ENCODE results near the gene TPRG1L. TPM values are rescaled to one million over a fixed set of nuclear protein-coding genes. Genes with fewer than 3 reads are reported as not detected.

TPRG1L gene
- polyA plus RNA-seq, 1 donor from 2014 or later: 37.8 TPM

DNA sequence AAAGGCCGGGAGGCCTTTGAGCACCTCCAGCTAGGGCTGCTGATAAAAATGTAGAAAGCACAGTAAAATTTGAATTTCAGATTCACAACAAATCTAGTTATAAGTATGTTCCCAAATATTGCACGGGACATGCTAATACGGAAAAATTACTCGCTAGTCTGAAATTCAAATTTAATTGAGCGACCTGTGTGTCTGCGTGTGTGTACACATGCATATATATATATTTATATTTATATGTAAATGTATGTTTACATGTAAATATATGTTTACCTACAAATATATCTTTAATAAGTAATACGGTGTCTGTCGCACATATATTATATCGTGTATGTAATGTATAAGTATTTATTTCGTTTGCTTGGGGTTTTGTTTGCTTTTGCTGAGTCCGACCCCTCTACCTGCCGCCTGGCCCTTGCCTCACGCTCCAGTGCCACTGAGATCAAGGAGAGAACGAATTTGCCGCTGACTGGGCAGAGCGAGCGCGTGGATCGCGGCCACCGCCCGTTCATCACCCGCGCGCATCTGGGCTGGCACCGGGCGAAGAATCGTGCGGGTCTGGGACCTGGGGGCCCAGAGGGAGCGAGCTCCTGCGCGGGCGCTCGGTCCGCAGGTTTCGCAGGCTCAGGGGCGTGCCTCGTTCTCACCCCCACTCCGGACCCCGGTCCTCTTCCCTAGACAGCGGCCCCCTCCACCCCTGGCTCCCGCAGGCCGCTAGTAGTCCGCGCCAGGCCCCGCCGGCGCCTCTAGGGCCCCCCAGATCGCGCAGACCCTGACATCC lies 25.6 kb downstream of the TPRG1L start:
- Mint-ChIP-seq H3K27ac (peak overlapping the region; percentile 63 to 90 (median 89)), H3K36me3 (peaks cover 3% of the 10 kb centered on the region), H3K4me1 (peaks cover 17 to 43% (median 28%) of the 10 kb centered on the region in 3 donors), H3K4me3 (peak overlapping the region; percentile 84 to 98 (median 90)), H3K27me3 (peaks cover 31% of the 10 kb centered on the region), H3K9me3 (no peaks in the 10 kb centered on the region)

DNA sequence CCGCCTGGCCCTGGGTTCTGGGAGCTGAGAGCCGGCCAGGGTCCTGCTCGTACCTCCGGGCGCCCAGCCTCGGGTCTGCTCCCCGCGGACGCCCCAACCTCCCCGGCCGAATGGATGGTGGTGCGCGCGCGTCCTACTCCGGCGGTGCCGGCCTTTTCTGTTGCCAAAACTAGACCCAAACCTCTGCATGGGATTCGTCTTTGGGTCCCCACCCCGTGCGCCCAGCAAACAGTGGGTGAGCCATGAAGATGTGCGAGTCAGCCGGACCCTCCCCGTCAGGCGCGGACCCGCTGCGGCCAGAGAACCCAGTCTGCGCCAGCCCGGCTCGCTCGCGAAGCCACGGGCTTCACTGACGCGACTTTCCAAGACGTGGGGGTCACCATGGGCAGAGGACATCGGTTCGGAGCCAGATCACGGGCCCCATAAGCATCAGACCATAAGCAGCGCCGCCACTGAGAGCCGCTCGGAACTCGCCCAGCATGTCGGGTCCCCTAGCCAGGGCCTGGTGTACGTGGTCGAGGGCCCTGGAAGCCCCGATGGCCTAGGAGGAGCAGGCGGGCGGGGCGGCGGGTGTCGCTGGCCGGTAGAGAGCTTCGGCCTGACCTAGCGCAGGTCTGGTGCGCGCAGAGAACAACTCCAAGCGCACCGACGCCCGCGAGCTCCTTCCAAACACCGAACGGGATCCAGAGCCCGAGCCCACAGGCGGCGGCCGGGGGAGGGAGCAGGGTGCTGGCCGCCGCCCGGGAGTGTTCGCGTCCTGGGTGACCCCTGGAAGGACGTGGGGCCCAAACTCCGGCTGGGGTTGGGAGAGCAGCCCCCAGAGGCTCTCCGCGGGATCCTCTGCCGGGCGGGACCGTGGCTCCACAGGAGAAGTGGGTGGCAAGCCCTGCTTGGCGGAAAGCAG lies 26.5 kb downstream of the TPRG1L start:
- peaks cover 38% of the 10 kb centered on the region for H3K27me3 Mint-ChIP-seq
- peaks cover 19 to 52% (median 34%) of the 10 kb centered on the region in 3 donors for H3K4me1 Mint-ChIP-seq
- H3K4me3 Mint-ChIP-seq: peak overlapping the region; percentile 64 to 98 (median 86)
- H3K27ac Mint-ChIP-seq: peak overlapping the region in 1 of 3 donors; percentile 51
- H3K36me3 Mint-ChIP-seq: no peaks in the 10 kb centered on the region
- no peaks in the 10 kb centered on the region for H3K9me3 Mint-ChIP-seq

DNA sequence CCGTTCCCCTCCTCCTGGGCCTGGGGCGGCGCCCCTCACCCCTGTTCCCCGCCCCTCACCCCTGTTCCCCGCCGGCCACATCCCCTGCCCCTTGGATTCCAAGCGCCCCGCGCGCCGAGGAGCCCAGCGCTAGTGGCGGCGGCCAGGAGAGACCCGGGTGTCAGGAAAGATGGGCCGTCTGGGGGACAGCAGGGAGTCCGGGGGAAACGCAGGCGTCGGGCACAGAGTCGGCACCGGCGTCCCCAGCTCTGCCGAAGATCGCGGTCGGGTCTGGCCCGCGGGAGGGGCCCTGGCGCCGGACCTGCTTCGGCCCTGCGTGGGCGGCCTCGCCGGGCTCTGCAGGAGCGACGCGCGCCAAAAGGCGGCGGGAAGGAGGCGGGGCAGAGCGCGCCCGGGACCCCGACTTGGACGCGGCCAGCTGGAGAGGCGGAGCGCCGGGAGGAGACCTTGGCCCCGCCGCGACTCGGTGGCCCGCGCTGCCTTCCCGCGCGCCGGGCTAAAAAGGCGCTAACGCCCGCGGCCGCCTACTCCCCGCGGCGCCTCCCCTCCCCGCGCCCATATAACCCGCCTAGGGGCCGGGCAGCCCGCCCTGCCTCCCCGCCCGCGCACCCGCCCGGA lies 27.2 kb downstream of the TPRG1L start, which contains the start of gene TP73:
TP73 (plus strand) TSS at position 587 of the 618 bp plus-strand sequence. CDS start 29,850 bp downstream, outside the sequence.
- H3K27ac Mint-ChIP-seq: peak within 1 kb of the TSS in 1 of 3 donors; percentile 51
- H3K27me3 Mint-ChIP-seq: peaks cover 46% of the 10 kb centered on the region
- H3K4me1 Mint-ChIP-seq: peaks cover 24 to 57% (median 41%) of the 10 kb centered on the region in 3 donors
- no peaks in the 10 kb centered on the region for H3K36me3 Mint-ChIP-seq
- H3K4me3 Mint-ChIP-seq: peak within 1 kb of the TSS; percentile 64 to 98 (median 86)
- H3K9me3 Mint-ChIP-seq: no peaks in the 10 kb centered on the region

DNA sequence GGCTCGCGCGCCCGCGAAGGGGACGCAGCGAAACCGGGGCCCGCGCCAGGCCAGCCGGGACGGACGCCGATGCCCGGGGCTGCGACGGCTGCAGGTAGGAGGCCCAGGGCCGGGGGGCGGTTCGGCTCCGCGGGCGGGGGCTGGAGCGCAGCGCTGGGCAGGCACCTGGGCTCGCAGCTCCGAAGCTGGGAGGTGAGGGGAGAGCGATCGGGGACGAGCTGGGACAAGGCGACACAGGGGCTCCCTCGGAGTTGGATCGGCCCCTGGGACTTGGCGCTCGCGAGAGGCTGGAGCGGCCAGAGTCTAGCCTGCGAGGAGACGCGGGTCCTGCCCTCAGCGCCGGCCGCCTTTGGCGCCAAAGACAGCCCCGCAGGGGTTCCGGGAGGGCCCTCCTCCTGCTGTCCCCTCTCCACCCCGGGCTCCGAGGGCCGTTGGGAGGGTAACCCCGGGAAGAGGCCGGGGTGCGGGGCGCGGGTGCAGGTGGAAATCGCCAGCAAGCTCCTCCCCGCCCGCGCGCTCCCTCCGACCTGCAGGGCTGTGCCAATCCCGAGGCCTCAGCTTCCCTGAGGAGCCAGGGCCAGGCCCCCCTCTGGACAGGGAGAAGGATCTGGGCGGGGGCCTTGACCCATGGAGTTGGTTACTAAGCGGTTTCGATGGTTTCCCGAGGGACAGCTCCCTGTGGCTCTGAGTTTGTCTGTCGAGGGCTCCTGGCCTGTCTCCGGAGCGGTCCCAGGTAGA lies 27.9 kb downstream of the TPRG1L start:
- peaks cover 50% of the 10 kb centered on the region for H3K27me3 Mint-ChIP-seq
- no peaks in the 10 kb centered on the region for H3K36me3 Mint-ChIP-seq
- no peaks in the 10 kb centered on the region for H3K9me3 Mint-ChIP-seq
- peak overlapping the region in 1 of 3 donors; percentile 29 for H3K27ac Mint-ChIP-seq
- peaks cover 24 to 56% (median 41%) of the 10 kb centered on the region in 3 donors for H3K4me1 Mint-ChIP-seq
- peak overlapping the region; percentile 60 to 73 (median 64) for H3K4me3 Mint-ChIP-seq

DNA sequence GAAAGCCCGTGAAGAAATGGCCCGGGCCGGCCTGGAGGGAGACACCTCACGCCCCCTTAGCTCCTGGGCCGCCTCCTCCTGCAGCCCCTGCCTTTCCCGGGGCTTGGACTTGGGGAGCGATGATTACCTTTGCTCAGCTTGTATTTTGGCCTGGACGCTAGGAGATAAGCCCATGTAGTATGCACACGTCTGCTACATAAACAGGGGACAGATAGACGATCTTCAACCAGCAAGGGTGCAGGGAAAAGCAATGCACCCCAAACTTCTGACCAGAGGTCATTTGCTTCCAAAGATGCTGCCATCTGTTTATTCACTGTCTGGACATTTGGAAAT lies 28.4 kb downstream of the TPRG1L start:
- H3K27ac Mint-ChIP-seq: peak overlapping the region in 1 of 3 donors; percentile 29
- H3K4me3 Mint-ChIP-seq: peak overlapping the region; percentile 50 to 73 (median 62)
- H3K4me1 Mint-ChIP-seq: peaks cover 24 to 51% (median 36%) of the 10 kb centered on the region in 3 donors
- H3K9me3 Mint-ChIP-seq: no peaks in the 10 kb centered on the region
- H3K27me3 Mint-ChIP-seq: peaks cover 50% of the 10 kb centered on the region
- no peaks in the 10 kb centered on the region for H3K36me3 Mint-ChIP-seq

- H3K9me3 Mint-ChIP-seq: no peaks in the 10 kb centered on the region
- H3K36me3 Mint-ChIP-seq: no peaks in the 10 kb centered on the region
- peaks cover 17 to 40% (median 26%) of the 10 kb centered on the region in 3 donors for H3K4me1 Mint-ChIP-seq
- H3K4me3 Mint-ChIP-seq: peak overlapping the region in 2 of 4 donors; percentile 39 to 58
- peaks cover 53% of the 10 kb centered on the region for H3K27me3 Mint-ChIP-seq
- H3K27ac Mint-ChIP-seq: peak overlapping the region in 1 of 3 donors; percentile 90
These were observed 29.9 kb downstream of the TPRG1L start for GRCh38 chr1:3654549-3655281.

DNA sequence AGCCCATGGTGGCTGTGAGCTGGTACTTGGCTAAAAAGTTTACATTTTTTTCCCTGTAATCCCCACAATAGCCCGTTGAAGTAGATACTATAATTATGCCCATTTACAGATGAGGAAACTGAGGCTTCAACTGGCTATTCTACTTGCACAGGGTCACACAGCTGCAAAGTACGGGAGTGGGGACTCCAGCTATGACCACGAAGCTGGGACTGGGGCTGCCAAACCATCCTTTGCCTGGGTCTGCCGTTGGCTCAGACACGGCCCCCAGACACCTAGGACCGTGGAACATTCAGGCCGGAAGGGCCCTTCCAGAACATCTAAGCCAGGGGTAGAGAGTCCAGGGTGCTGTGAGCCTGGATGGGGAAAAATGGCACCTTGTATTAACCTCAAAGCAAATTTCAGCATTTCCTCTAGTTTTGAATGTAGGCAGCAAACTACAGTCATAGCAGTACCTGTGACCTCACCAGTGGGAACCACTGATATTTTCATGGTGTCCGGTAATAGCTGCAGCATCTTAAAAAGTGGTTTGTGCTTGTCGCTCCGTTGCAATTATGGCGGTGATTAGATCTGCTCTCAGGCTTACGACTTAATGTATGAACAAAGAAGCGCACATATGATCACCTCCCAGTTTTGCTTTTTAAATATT lies 31.8 kb downstream of the TPRG1L start:
- Mint-ChIP-seq H3K27ac (peak overlapping the region in 2 of 3 donors; percentile 88 to 90), H3K9me3 (no peaks in the 10 kb centered on the region), H3K36me3 (no peaks in the 10 kb centered on the region), H3K27me3 (peaks cover 42% of the 10 kb centered on the region), H3K4me1 (peaks cover 15 to 34% (median 20%) of the 10 kb centered on the region in 3 donors), H3K4me3 (peak overlapping the region; percentile 6 to 91 (median 48))

DNA sequence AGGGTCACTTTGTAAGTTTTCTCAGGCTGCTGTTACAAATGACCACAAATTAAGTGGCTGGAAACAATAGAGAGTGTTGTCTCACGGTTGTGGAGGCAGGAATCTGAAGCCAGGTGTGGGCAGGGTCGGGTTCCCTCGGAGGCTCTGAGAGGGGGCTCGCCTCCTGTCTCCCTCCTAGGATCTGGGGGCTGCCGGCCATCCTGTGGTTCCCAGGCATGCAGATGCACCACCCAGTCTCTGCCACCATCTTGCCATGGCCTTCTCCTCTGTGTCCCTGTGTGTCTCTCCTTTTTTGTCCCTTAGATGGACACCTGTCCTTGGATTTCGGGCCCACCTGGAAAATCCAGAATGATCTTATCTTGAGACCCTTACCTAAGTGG lies 32.3 kb downstream of the TPRG1L start:
- Mint-ChIP-seq H3K9me3 (no peaks in the 10 kb centered on the region), H3K4me3 (peak overlapping the region; percentile 6 to 58 (median 26)), H3K36me3 (no peaks in the 10 kb centered on the region), H3K4me1 (peaks cover 15 to 34% (median 20%) of the 10 kb centered on the region in 3 donors), H3K27me3 (peaks cover 42% of the 10 kb centered on the region), H3K27ac (peak overlapping the region in 1 of 3 donors; percentile 90)

DNA sequence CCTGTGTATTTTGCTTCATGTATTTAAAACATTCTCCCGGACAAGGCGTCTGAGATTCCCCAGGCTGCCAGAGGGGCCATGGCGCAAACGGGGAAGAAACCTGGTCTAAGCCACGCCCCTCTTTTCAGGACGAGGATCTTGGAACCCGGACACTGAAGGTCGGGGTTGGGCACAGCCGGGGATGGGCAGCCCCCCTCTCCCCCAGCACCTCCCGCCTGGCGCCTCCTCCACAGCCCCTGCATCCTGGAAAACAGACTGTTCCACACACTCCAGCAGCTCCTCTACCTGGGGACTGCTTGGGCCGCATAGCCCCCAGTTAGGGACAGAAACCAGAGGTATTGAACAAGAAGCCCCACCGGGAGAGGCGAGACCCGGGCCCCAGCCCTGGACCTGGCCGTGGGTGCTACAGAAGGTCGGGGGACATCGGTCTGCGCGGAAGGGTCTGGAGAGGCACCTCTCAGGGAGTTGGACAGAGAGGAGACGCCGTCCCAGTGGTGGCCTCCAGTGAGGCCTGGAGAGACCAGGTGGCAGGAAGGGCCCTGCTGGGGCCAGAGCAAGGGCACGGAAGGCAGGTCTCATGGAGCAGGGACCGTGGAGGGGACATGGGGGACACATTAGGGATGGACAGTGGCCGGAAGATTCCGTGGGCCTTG lies 32.9 kb downstream of the TPRG1L start:
- Mint-ChIP-seq H3K27ac (peak overlapping the region in 1 of 3 donors; percentile 90), H3K27me3 (peaks cover 42% of the 10 kb centered on the region)

GRCh38 chr1:3658231-3658615 lies 33.4 kb downstream of the TPRG1L start:
- Mint-ChIP-seq H3K27me3 (peaks cover 41% of the 10 kb centered on the region), H3K4me3 (no peak overlapping the region), H3K27ac (peak overlapping the region in 2 of 3 donors; percentile 2 to 84), H3K9me3 (no peaks in the 10 kb centered on the region), H3K4me1 (peaks cover 18 to 32% (median 20%) of the 10 kb centered on the region in 3 donors), H3K36me3 (no peaks in the 10 kb centered on the region)

More for the DNA sequence above, 32.9 kb downstream of the TPRG1L start:
- Mint-ChIP-seq H3K36me3 (no peaks in the 10 kb centered on the region), H3K4me1 (peaks cover 15 to 34% (median 20%) of the 10 kb centered on the region in 3 donors), H3K4me3 (peak overlapping the region in 1 of 4 donors; percentile 58), H3K9me3 (no peaks in the 10 kb centered on the region)

- H3K4me1 Mint-ChIP-seq: peaks cover 12 to 28% (median 16%) of the 10 kb centered on the region in 3 donors
- H3K27me3 Mint-ChIP-seq: peaks cover 32% of the 10 kb centered on the region
- no peaks in the 10 kb centered on the region for H3K36me3 Mint-ChIP-seq
- no peak overlapping the region for H3K27ac Mint-ChIP-seq
- H3K9me3 Mint-ChIP-seq: no peaks in the 10 kb centered on the region
- no peak overlapping the region for H3K4me3 Mint-ChIP-seq
These were observed 34.3 kb downstream of the TPRG1L start for GRCh38 chr1:3659093-3659492.

DNA sequence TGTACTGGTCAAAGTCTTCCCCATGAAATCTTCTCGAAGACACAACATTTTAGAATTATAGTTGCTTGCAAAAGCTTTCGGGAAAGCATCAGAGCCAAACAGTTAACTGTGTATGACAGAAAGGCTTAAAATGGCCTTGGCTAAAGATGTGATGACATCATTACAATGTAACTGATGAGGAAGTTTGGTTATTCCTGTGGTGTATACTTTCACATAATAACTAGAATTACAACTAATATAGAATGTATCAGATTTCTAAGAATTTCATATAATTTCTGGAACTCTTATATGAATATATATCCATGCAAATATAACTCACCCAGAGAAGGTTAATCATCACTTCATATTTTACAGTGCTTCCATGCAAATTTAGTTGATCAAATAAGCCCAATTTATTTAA lies 35.9 kb downstream of the TPRG1L start:
- peaks cover 20% of the 10 kb centered on the region for H3K27me3 Mint-ChIP-seq
- H3K4me1 Mint-ChIP-seq: peaks cover 23 to 28% (median 24%) of the 10 kb centered on the region in 3 donors
- H3K36me3 Mint-ChIP-seq: no peaks in the 10 kb centered on the region
- H3K27ac Mint-ChIP-seq: peak overlapping the region in 1 of 3 donors; percentile 70
- H3K4me3 Mint-ChIP-seq: no peak overlapping the region
- H3K9me3 Mint-ChIP-seq: no peaks in the 10 kb centered on the region

DNA sequence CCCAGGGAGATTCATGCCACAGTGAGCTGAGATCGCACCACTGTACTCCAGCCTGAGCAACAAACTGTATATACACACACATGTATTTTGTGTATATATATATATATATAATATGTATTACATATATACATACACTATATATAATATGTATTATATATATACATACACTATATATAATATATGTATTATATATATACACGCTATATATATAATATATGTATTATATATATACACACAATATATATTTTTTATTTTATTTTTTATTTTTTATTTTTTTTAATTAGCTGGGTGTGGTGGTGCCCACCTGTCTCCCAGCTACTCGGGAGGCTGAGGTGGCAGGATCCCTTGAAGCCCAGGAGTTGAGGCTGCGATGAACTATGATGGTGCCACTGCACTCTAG lies 36.8 kb downstream of the TPRG1L start:
- Mint-ChIP-seq H3K4me3 (no peak overlapping the region), H3K9me3 (no peaks in the 10 kb centered on the region), H3K36me3 (no peaks in the 10 kb centered on the region), H3K27me3 (peaks cover 13% of the 10 kb centered on the region), H3K4me1 (peaks cover 21 to 28% (median 22%) of the 10 kb centered on the region in 3 donors), H3K27ac (no peak overlapping the region)

All from IgD-negative memory B cell (primary cell).